Fibroblast of lung (primary cell): ENCODE data around the gene TAF10. TPM values are rescaled to one million over a fixed set of nuclear protein-coding genes. Genes with fewer than 3 reads are reported as not detected.

Experiments
- DNase-seq, 2 donors: peaks; one replicate each; pipeline versions ENCODE4 v3.0.0 to v3.0.0-alpha.2; 2010; ENCODE audit warnings: low read depth in 2 of 2
- H2AFZ ChIP-seq: 2 replicates; pipeline ENCODE4 v1.5.1; 2012; ENCODE audit warnings: low read length, control low read depth, inconsistent platforms
- H3K27ac ChIP-seq: 2 replicates; pipeline ENCODE4 v1.5.1; 2011; ENCODE audit warnings: low read length, control low read depth; ENCODE audit not compliant: insufficient read depth
- H3K27me3 ChIP-seq: 2 replicates; pipeline ENCODE4 v1.5.1; 2011; ENCODE audit warnings: mild to moderate bottlenecking, low read length; ENCODE audit not compliant: control insufficient read depth, insufficient read depth
- H3K36me3 ChIP-seq: 2 replicates; pipeline ENCODE4 v1.5.1; 2011; ENCODE audit warnings: low read length; ENCODE audit not compliant: control insufficient read depth, insufficient read depth
- H3K4me1 ChIP-seq: 2 replicates; pipeline ENCODE4 v1.5.1; 2011; ENCODE audit warnings: low read length; ENCODE audit not compliant: control insufficient read depth, insufficient read depth; ENCODE audit errors: extremely low read depth
- H3K4me2 ChIP-seq: 2 replicates; pipeline ENCODE4 v1.5.1; 2011; ENCODE audit warnings: low read length, control low read depth; ENCODE audit not compliant: insufficient read depth; ENCODE audit errors: extremely low read depth
- H3K4me3 ChIP-seq, 4 experiments: fragments of 200-600 bp in 1 of 4; sonication (generic) in 1 of 4; replicated peaks in 1 of 4; 2 replicates each; pipeline ENCODE4 v1.5.1; 2011 to 2016; ENCODE audit warnings: low read length in 4 of 4, low read depth in 3 of 4, mild to moderate bottlenecking in 3 of 4, control low read depth in 2 of 4, inconsistent platforms in 1 of 4, mixed read lengths in 1 of 4; ENCODE audit not compliant: insufficient read depth in 1 of 4; ENCODE audit errors: control extremely low read depth in 1 of 4
- H3K79me2 ChIP-seq: 2 replicates; pipeline ENCODE4 v1.5.1; 2012; ENCODE audit warnings: mild to moderate bottlenecking, low read length, inconsistent platforms; ENCODE audit not compliant: control insufficient read depth, insufficient read depth
- H3K9ac ChIP-seq: 2 replicates; pipeline ENCODE4 v1.5.1; 2011; ENCODE audit warnings: mild to moderate bottlenecking, low read length, control low read depth; ENCODE audit not compliant: insufficient read depth
- H3K9me3 ChIP-seq: 2 replicates; pipeline ENCODE4 v1.5.1; 2012; ENCODE audit warnings: low read depth, low read length; ENCODE audit not compliant: control insufficient read depth, insufficient read depth
- H4K20me1 ChIP-seq: 2 replicates; pipeline ENCODE4 v1.5.1; 2011; ENCODE audit warnings: low read length; ENCODE audit not compliant: control insufficient read depth, insufficient read depth; ENCODE audit errors: extremely low read depth
- EZH2 ChIP-seq: IDR thresholded peaks from 2 replicates; pipeline ENCODE4 v1.5.1; 2012; ENCODE audit warnings: low read length, control low read depth, mild to moderate bottlenecking; ENCODE audit errors: missing control alignments
- polyA plus RNA-seq, 2 donors: library from polyadenylated mRNA; depleted of rRNA in 1 of 2; stranded (reverse) in 1 of 2; unstranded in 1 of 2; fragments of >200 nt; gene quantifications; 2 replicates each; pipeline ENCODE4 v1.2.1, GENCODE V29; 2011 to 2012; ENCODE audit warnings: missing spikeins in 1 of 2
- total RNA-seq: library from RNA; depleted of rRNA; stranded (reverse); fragments of >200 nt; gene quantifications from 2 replicates; pipeline ENCODE4 v1.2.1, GENCODE V29; 2014
- TF ChIP-seq, protein P1 (sequence below), 2 donors: IDR thresholded peaks in 1 of 2; conservative IDR thresholded peaks in 1 of 2; 1 replicate in 1 of 2; 2 replicates in 1 of 2; pipeline ENCODE4 v1.5.1; 2011 to 2012; ENCODE audit warnings: low read length in 2 of 2, control low read depth in 1 of 2, inconsistent platforms in 1 of 2, low read depth in 1 of 2, mild to moderate bottlenecking in 1 of 2

The TAF10 gene
- total and polyA plus RNA-seq, 2 donors (not counting 1 experiment from before 2014, with no cell fraction given) = 77.8 to 142 TPM

DNA sequence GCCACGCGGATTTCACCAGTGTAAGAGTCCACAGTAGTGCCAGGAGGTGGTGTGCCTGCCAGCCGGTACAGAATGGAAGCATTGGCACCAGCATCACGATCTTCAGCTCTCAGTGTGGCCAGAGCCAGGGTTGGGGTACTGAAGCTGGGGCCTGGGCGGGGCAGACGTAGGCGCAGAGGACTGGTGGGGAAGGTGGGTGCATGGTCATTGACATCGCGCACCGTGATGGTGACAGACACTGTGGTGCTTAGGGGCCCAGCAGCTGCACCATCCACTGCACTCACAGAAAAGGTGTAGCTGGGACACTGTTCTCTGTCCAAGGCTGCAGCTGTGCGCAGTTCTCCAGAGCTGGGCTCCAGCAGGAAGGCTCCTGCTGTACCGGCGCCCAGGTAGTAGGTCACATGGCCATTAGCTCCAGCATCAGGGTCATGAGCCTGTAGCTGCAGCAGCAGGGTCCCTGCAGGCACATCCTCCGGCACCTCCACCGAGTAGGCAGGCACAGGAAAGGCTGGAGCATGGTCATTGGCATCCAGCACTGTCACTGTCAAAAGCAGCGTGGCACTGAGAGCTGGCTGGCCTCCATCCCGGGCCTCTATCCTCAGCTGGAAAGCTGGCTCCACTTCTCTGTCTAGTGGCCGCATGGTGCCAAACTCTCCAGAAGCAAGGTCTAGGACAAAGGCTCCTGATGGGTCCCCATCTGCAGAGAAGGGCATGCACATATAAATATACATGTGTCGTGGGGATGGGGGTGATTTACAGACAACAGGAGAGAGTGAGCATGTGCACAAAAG is 15.2 kb upstream of the TAF10 start:
- Histone ChIP-seq H2AFZ (no peak overlapping the region), H3K9me3 (no peaks in the 10 kb centered on the region), H3K4me2 (no peak overlapping the region), H3K27me3 (no peaks in the 10 kb centered on the region), H3K27ac (no peak overlapping the region), H3K36me3 (no peaks in the 10 kb centered on the region), H3K9ac (no peak overlapping the region), H4K20me1 (no peaks in the 10 kb centered on the region), H3K4me1 (no peaks in the 10 kb centered on the region), H3K79me2 (no peaks in the 10 kb centered on the region), H3K4me3 (no peak overlapping the region)
- DNase-seq = no peak
- TF ChIP-seq, protein P1, sequence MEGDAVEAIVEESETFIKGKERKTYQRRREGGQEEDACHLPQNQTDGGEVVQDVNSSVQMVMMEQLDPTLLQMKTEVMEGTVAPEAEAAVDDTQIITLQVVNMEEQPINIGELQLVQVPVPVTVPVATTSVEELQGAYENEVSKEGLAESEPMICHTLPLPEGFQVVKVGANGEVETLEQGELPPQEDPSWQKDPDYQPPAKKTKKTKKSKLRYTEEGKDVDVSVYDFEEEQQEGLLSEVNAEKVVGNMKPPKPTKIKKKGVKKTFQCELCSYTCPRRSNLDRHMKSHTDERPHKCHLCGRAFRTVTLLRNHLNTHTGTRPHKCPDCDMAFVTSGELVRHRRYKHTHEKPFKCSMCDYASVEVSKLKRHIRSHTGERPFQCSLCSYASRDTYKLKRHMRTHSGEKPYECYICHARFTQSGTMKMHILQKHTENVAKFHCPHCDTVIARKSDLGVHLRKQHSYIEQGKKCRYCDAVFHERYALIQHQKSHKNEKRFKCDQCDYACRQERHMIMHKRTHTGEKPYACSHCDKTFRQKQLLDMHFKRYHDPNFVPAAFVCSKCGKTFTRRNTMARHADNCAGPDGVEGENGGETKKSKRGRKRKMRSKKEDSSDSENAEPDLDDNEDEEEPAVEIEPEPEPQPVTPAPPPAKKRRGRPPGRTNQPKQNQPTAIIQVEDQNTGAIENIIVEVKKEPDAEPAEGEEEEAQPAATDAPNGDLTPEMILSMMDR (conservative IDR thresholded peaks at IDR 0.05 in 1 of 2, IDR thresholded peaks at IDR 0.05 in 1 of 2; ENCODE audit: low read depth in 1 of 2, low read length in 2 of 2) = no peak
- no peak for TF ChIP-seq EZH2

DNA sequence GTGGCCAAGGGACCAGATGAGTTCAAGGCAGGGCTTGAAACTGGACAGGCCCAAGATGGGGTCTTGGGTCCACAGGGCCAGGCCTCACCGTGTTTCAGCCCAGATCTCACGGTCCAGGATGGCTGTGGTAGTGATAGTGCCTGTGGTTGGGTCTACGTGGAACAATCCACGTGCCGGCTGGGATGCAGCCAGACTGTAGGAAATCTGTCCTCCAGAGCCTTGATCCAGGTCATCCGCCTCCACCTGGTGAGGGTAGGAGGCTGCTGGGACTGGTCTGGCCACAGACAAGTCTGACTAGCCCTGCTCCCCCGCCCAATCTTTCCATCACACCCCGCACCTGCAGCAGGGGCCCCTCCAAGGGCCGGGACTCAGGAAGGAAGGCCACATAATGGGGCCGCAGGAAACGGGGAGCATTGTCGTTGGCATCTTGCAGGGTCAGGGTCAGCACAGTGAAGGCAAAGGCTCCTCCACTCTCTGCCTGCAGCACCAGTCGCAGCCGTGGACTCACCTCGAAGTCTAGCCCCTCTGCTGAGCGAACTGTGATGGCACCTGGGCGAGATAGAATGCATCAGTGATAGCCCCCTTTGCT is 13.9 kb upstream of the TAF10 start:
- H3K27me3 ChIP-seq = no peaks in the 10 kb centered on the region
- no peak overlapping the region for H2AFZ ChIP-seq
- H3K27ac ChIP-seq = no peak overlapping the region
- TF ChIP-seq EZH2 = no peak
- TF ChIP-seq, protein P1 (conservative IDR thresholded peaks at IDR 0.05 in 1 of 2, IDR thresholded peaks at IDR 0.05 in 1 of 2; ENCODE audit: low read depth in 1 of 2, low read length in 2 of 2) = no peak
- no peak for DNase-seq
- no peak overlapping the region for H3K9ac ChIP-seq
- no peak overlapping the region for H3K4me2 ChIP-seq
- H3K9me3 ChIP-seq = no peaks in the 10 kb centered on the region
- no peaks in the 10 kb centered on the region for H4K20me1 ChIP-seq
- no peaks in the 10 kb centered on the region for H3K4me1 ChIP-seq
- no peak overlapping the region for H3K4me3 ChIP-seq
- H3K36me3 ChIP-seq = no peaks in the 10 kb centered on the region
- no peaks in the 10 kb centered on the region for H3K79me2 ChIP-seq

DNA sequence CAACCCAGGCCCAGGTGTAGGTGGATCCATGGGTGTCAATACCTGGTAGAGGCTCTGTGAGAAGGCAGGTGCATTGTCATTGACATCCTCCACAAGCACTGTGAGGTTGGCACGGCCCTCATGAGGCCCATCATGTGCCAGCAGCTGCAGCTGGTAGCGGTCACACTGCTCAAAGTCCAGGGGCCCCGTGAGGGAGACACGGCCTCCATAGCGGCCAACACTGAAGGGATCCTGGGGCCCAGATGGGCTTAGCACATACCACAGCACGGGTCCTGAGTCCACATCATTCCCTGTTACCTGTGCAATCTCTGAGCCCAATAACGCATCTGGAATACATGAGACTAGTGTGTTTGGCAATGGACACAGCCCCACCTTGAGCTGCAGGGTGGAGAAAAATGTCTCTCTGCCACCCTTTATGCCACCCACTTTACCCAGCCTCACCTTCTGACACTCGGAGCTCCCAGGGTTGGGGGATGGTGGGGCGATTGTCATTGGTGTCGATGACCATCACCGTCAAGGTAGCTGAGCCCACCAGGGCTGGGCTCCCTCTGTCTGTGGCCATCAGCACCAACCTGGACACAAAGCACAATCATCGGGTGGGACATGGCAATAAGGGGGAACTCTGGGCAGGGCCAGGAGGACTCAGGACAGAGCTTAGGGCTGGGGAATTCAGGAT is 13.3 kb upstream of the TAF10 start:
- no peak overlapping the region for H3K4me3 ChIP-seq
- no peak overlapping the region for H3K27ac ChIP-seq
- no peak overlapping the region for H3K4me2 ChIP-seq
- no peaks in the 10 kb centered on the region for H3K27me3 ChIP-seq
- no peaks in the 10 kb centered on the region for H3K9me3 ChIP-seq
- no peak overlapping the region for H2AFZ ChIP-seq
- H3K36me3 ChIP-seq = no peaks in the 10 kb centered on the region
- no peaks in the 10 kb centered on the region for H3K4me1 ChIP-seq
- H3K79me2 ChIP-seq = no peaks in the 10 kb centered on the region
- H4K20me1 ChIP-seq = no peaks in the 10 kb centered on the region
- DNase-seq = no peak
- no peak overlapping the region for H3K9ac ChIP-seq
- TF ChIP-seq, protein P1 (conservative IDR thresholded peaks at IDR 0.05 in 1 of 2, IDR thresholded peaks at IDR 0.05 in 1 of 2; ENCODE audit: low read depth in 1 of 2, low read length in 2 of 2) = no peak
- no peak for TF ChIP-seq EZH2
